NT2/D1 (cell line): ENCODE data around the gene OR6B2.

ENCODE experiments used
- SUZ12 ChIP-seq: IDR thresholded peaks from 2 replicates; pipeline ENCODE4 v1.6.1; 2011; ENCODE audit not compliant: insufficient read length, insufficient read depth; ENCODE audit errors: extremely low read depth
- YY1 ChIP-seq: IDR thresholded peaks from 2 replicates; pipeline ENCODE4 v1.6.1; 2011; ENCODE audit not compliant: insufficient read length, insufficient read depth
- ZNF274 ChIP-seq: IDR thresholded peaks from 2 replicates; pipeline ENCODE4 v1.6.1; 2011; ENCODE audit warnings: mild to moderate bottlenecking, low read depth, low read length

DNA sequence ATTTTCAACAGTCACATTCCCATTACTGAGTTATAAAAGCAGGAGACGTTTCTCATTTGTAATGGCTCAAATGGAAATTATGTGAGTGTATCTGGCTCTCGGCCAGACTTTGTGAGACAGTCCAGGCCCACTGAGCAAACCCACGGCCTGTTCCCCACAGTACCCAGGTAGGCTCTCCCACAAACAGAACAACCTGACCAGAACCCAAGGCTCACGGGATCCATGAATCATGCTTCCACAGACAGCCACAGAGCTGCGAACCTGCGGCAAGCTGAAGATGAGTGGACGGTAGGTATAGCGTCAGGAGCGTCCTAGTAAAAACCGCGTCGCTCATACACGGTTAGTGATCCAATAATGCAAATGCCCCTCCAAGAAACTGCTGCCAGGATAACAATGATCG lies 39.3 kb downstream of the OR6B2 start:
- no peak for TF ChIP-seq YY1
- no peak for TF ChIP-seq SUZ12
- no peak for TF ChIP-seq ZNF274
